Mesenchymal stem cell (in vitro differentiated cells and primary cell): ENCODE data around the gene TTC27.

Experiments
- DNase-seq: peaks from one replicate; pipeline ENCODE4 v3.0.0-alpha.2; 2013
- H2AFZ ChIP-seq: one replicate; pipeline ENCODE4 v1.6.1; 2013; ENCODE audit warnings: low read depth, mild to moderate bottlenecking, control low read depth, inconsistent platforms, low read length, moderate library complexity
- H2AK5ac ChIP-seq: 2 replicates; pipeline ENCODE4 v1.6.1; 2013; ENCODE audit warnings: low read length, moderate library complexity, mild to moderate bottlenecking, inconsistent platforms; ENCODE audit not compliant: severe bottlenecking
- H2BK120ac ChIP-seq: one replicate; pipeline ENCODE4 v1.6.1; 2013; ENCODE audit warnings: low read depth, mild to moderate bottlenecking, inconsistent platforms, low read length, moderate library complexity
- H2BK12ac ChIP-seq, 2 experiments: one replicate each; pipeline ENCODE4 v1.6.1; 2013; ENCODE audit warnings: inconsistent platforms in 2 of 2, low read length in 2 of 2, mild to moderate bottlenecking in 2 of 2, moderate library complexity in 2 of 2, control low read depth in 1 of 2
- H2BK15ac ChIP-seq: one replicate; pipeline ENCODE4 v1.6.1; 2013; ENCODE audit warnings: mild to moderate bottlenecking, low read depth, inconsistent platforms; ENCODE audit not compliant: poor library complexity, severe bottlenecking
- H2BK5ac ChIP-seq: 2 replicates; pipeline ENCODE4 v1.6.1; 2013; ENCODE audit warnings: low read depth, mild to moderate bottlenecking, low read length, control low read depth, inconsistent platforms; ENCODE audit not compliant: poor library complexity, severe bottlenecking
- H3K14ac ChIP-seq, 2 experiments: one replicate each; pipeline ENCODE4 v1.6.1; 2013; ENCODE audit warnings: inconsistent platforms in 2 of 2, low read length in 2 of 2, control low read depth in 1 of 2, mild to moderate bottlenecking in 1 of 2, moderate library complexity in 1 of 2
- H3K18ac ChIP-seq, 2 experiments: one replicate each; pipeline ENCODE4 v1.6.1; 2013; ENCODE audit warnings: inconsistent platforms in 2 of 2, low read length in 2 of 2, control low read depth in 1 of 2, low read depth in 1 of 2, mild to moderate bottlenecking in 1 of 2
- H3K23ac ChIP-seq, 2 experiments: one replicate each; pipeline ENCODE4 v1.6.1; 2013; ENCODE audit warnings: inconsistent platforms in 2 of 2, low read length in 2 of 2, mild to moderate bottlenecking in 2 of 2, moderate library complexity in 2 of 2, control low read depth in 1 of 2
- H3K27ac ChIP-seq: 2 replicates; pipeline ENCODE4 v1.5.1; 2013; ENCODE audit warnings: mild to moderate bottlenecking, moderate library complexity, low read length, control low read depth, inconsistent platforms; ENCODE audit not compliant: poor library complexity, severe bottlenecking
- H3K27me3 ChIP-seq, 2 experiments: 2 replicates each; pipeline versions ENCODE4 v1.6.1 to v1.7.0; 2013; ENCODE audit warnings: low read length in 2 of 2, mild to moderate bottlenecking in 2 of 2, moderate library complexity in 2 of 2, control low read depth in 1 of 2, inconsistent platforms in 1 of 2; ENCODE audit not compliant: control insufficient read depth in 1 of 2, insufficient read depth in 1 of 2
- H3K36me3 ChIP-seq, 2 experiments: 2 replicates each; pipeline versions ENCODE4 v1.6.1 to v1.7.0; 2013; ENCODE audit warnings: low read length in 2 of 2, control low read depth in 1 of 2, inconsistent platforms in 1 of 2, low read depth in 1 of 2, mild to moderate bottlenecking in 1 of 2; ENCODE audit not compliant: insufficient read depth in 2 of 2, control insufficient read depth in 1 of 2
- H3K4ac ChIP-seq, 2 experiments: one replicate each; pipeline ENCODE4 v1.6.1; 2013; ENCODE audit warnings: inconsistent platforms in 2 of 2, low read length in 2 of 2, mild to moderate bottlenecking in 2 of 2, moderate library complexity in 2 of 2, control low read depth in 1 of 2, low read depth in 1 of 2
- H3K4me1 ChIP-seq: 2 replicates; pipeline ENCODE4 v1.6.1; 2013; ENCODE audit warnings: low read depth, low read length, control low read depth; ENCODE audit not compliant: control insufficient read depth, insufficient read depth
- H3K4me2 ChIP-seq: 2 replicates; pipeline ENCODE4 v1.6.1; 2013; ENCODE audit warnings: low read length, mild to moderate bottlenecking, inconsistent platforms; ENCODE audit not compliant: poor library complexity, severe bottlenecking
- H3K4me3 ChIP-seq, 2 experiments: 2 replicates each; pipeline versions ENCODE4 v1.5.1 to v1.7.0; 2013; ENCODE audit warnings: low read length in 2 of 2, mild to moderate bottlenecking in 2 of 2, control low read depth in 1 of 2, low read depth in 1 of 2; ENCODE audit not compliant: insufficient read depth in 1 of 2
- H3K79me1 ChIP-seq: replicated peaks from 2 replicates; pipeline ENCODE4 v1.6.1; 2013; ENCODE audit warnings: mild to moderate bottlenecking, control low read depth, low read length, inconsistent platforms; ENCODE audit not compliant: poor library complexity, severe bottlenecking
- H3K9ac ChIP-seq: 2 replicates; pipeline ENCODE4 v1.7.0; 2013; ENCODE audit warnings: mild to moderate bottlenecking, low read length, moderate library complexity
- H3K9me3 ChIP-seq: 2 replicates; pipeline ENCODE4 v1.7.0; 2013; ENCODE audit warnings: mild to moderate bottlenecking, low read length; ENCODE audit not compliant: control insufficient read depth
- H4K8ac ChIP-seq: one replicate; pipeline ENCODE4 v1.6.1; 2013; ENCODE audit warnings: inconsistent platforms, mild to moderate bottlenecking, low read length, moderate library complexity
- H4K91ac ChIP-seq: one replicate; pipeline ENCODE4 v1.6.1; 2013; ENCODE audit warnings: mild to moderate bottlenecking, low read length, inconsistent platforms
- WGBS: methylation state at CpG from one replicate; pipeline ENCODE4 v1.1.7; 2013; ENCODE audit warnings: mixed read lengths; 5-methylcytosine and 5-hydroxymethylcytosine counted together

The TTC27 gene

GRCh38 chr2:32623311-32623706 is 4.5 kb upstream of the TTC27 start:
- H2BK12ac ChIP-seq = no peak overlapping the region
- H2AK5ac ChIP-seq = no peak overlapping the region
- no peak overlapping the region for H3K4ac ChIP-seq
- no peak overlapping the region for H4K91ac ChIP-seq
- H3K14ac ChIP-seq = no peak overlapping the region
- no peak overlapping the region for H2BK15ac ChIP-seq
- no peak overlapping the region for H3K27ac ChIP-seq
- H2AFZ ChIP-seq = no peak overlapping the region
- no peak overlapping the region for H3K4me2 ChIP-seq
- peaks cover 8 to 39% of the 10 kb centered on the region in 2 experiments for H3K36me3 ChIP-seq
- peaks cover 4% of the 10 kb centered on the region for H3K4me1 ChIP-seq
- H2BK120ac ChIP-seq = no peak overlapping the region
- peaks cover 2% of the 10 kb centered on the region for H3K79me1 ChIP-seq
- H3K23ac ChIP-seq = no peak overlapping the region
- H3K9me3 ChIP-seq = no peaks in the 10 kb centered on the region
- no peak overlapping the region for H3K9ac ChIP-seq
- no peak overlapping the region for H4K8ac ChIP-seq
- H3K18ac ChIP-seq = no peak overlapping the region
- H2BK5ac ChIP-seq = no peak overlapping the region
- WGBS = over 99% methylated on average over 6 of the region's 6 CpGs
- no peak overlapping the region for H3K4me3 ChIP-seq
- no peak for DNase-seq
- H3K27me3 ChIP-seq = no peaks in the 10 kb centered on the region

GRCh38 chr2:32624812-32625211 is 3.0 kb upstream of the TTC27 start:
- no peak overlapping the region for H3K4me3 ChIP-seq
- peaks cover 11% of the 10 kb centered on the region for H3K4me1 ChIP-seq
- H3K27me3 ChIP-seq = no peaks in the 10 kb centered on the region
- no peak overlapping the region for H2AFZ ChIP-seq
- H4K91ac ChIP-seq = no peak overlapping the region
- H2BK120ac ChIP-seq = no peak overlapping the region
- no peak overlapping the region for H3K18ac ChIP-seq
- no peak overlapping the region for H2BK5ac ChIP-seq
- H2BK15ac ChIP-seq = no peak overlapping the region
- no peak for DNase-seq
- H3K9ac ChIP-seq = no peak overlapping the region
- peaks cover 8 to 24% of the 10 kb centered on the region in 2 experiments for H3K36me3 ChIP-seq
- H2AK5ac ChIP-seq = no peak overlapping the region
- no peaks in the 10 kb centered on the region for H3K9me3 ChIP-seq
- no peak overlapping the region for H3K23ac ChIP-seq
- 100% methylated on average over 1 of the region's 3 CpGs for WGBS
- H3K79me1 ChIP-seq = peaks cover 8% of the 10 kb centered on the region
- H4K8ac ChIP-seq = no peak overlapping the region
- no peak overlapping the region for H3K4me2 ChIP-seq
- no peak overlapping the region for H2BK12ac ChIP-seq
- no peak overlapping the region for H3K4ac ChIP-seq
- no peak overlapping the region for H3K27ac ChIP-seq
- no peak overlapping the region for H3K14ac ChIP-seq

GRCh38 chr2:32626639-32627221 is 1.1 kb upstream of the TTC27 start:
- no peak overlapping the region for H4K91ac ChIP-seq

GRCh38 chr2:32627441-32627813 is 423 bp upstream of the TTC27 start:
- WGBS = 33% methylated on average over 16 of the region's 16 CpGs
- H3K4ac ChIP-seq = peak overlapping the region in 1 of 2 experiments; percentile 42
- H2BK12ac ChIP-seq = no peak overlapping the region
- H2AK5ac ChIP-seq = no peak overlapping the region
- peak overlapping the region; percentile 83 for H4K8ac ChIP-seq
- peaks cover 1 to 27% of the 10 kb centered on the region in 2 experiments for H3K36me3 ChIP-seq
- H3K27ac ChIP-seq = no peak overlapping the region
- peak overlapping the region in 1 of 2 experiments; percentile 80 for H3K18ac ChIP-seq
- H3K27me3 ChIP-seq = no peaks in the 10 kb centered on the region
- H3K4me3 ChIP-seq = peak overlapping the region; percentile 43 to 97
- H3K14ac ChIP-seq = no peak overlapping the region
- H2AFZ ChIP-seq = peak overlapping the region; percentile 78
- H4K91ac ChIP-seq = no peak overlapping the region
- H3K9me3 ChIP-seq = no peaks in the 10 kb centered on the region
- no peak overlapping the region for H2BK15ac ChIP-seq
- peak; percentile 62 for DNase-seq
- peak overlapping the region; percentile 98 for H3K9ac ChIP-seq
- no peak overlapping the region for H2BK120ac ChIP-seq
- no peak overlapping the region for H3K23ac ChIP-seq
- peak overlapping the region; percentile 70 for H3K4me2 ChIP-seq
- no peak overlapping the region for H2BK5ac ChIP-seq
- peaks cover 11% of the 10 kb centered on the region for H3K79me1 ChIP-seq
- H3K4me1 ChIP-seq = peaks cover 11% of the 10 kb centered on the region

More at GRCh38 chr2:32626639-32627221, 1.1 kb upstream of the TTC27 start:
- H2AFZ ChIP-seq = no peak overlapping the region
- no peak overlapping the region for H2BK12ac ChIP-seq
- no peak overlapping the region for H3K27ac ChIP-seq
- H3K79me1 ChIP-seq = peaks cover 11% of the 10 kb centered on the region
- peaks cover 11% of the 10 kb centered on the region for H3K4me1 ChIP-seq
- H4K8ac ChIP-seq = no peak overlapping the region
- no peak overlapping the region for H3K18ac ChIP-seq
- no peak overlapping the region for H3K4me2 ChIP-seq
- H3K4me3 ChIP-seq = peak overlapping the region in 1 of 2 experiments; percentile 97
- H2BK15ac ChIP-seq = no peak overlapping the region
- H3K4ac ChIP-seq = no peak overlapping the region
- H3K9me3 ChIP-seq = no peaks in the 10 kb centered on the region
- H3K23ac ChIP-seq = no peak overlapping the region
- H2AK5ac ChIP-seq = no peak overlapping the region
- H2BK5ac ChIP-seq = no peak overlapping the region
- no peak for DNase-seq
- no peak overlapping the region for H2BK120ac ChIP-seq
- H3K27me3 ChIP-seq = no peaks in the 10 kb centered on the region
- H3K9ac ChIP-seq = no peak overlapping the region
- H3K36me3 ChIP-seq = peaks cover 8 to 29% of the 10 kb centered on the region in 2 experiments
- WGBS = 73% methylated on average over 13 of the region's 13 CpGs
- H3K14ac ChIP-seq = no peak overlapping the region
